H1 (cell line): ENCODE measurements around the gene KIF20A.

Experiments used
- CBX5 ChIP-seq: fragments of 300-800, 300-1000 bp; sonication (generic); IDR thresholded peaks from 2 replicates; pipeline ENCODE4 v1.7.1; 2016; ENCODE audit warnings: antibody characterized with exemption, low read length, low read depth
- EP300 ChIP-seq, 2 experiments: IDR thresholded peaks; 1 replicate in 1 of 2; 2 replicates in 1 of 2; pipeline ENCODE4 v1.6.1; 2011 to 2012; ENCODE audit warnings: low read depth in 2 of 2, low read length in 2 of 2, mild to moderate bottlenecking in 2 of 2, borderline replicate concordance in 1 of 2, inconsistent platforms in 1 of 2, moderate library complexity in 1 of 2
- USF2 ChIP-seq: IDR thresholded peaks from 2 replicates; pipeline ENCODE4 v1.6.1; 2011; ENCODE audit warnings: low read length, improper control_type of control experiment

GRCh38 chr5:138178516-138179276, at the start of gene KIF20A, which contains the start of gene BRD8:
- TF ChIP-seq USF2 (no peak), EP300 (IDR thresholded peaks at IDR 0.05; ENCODE audit: borderline replicate concordance in 1 of 2, low read depth in 2 of 2, low read length in 2 of 2) (no peak), CBX5 (no peak)
